Measurements from ENCODE around the gene ZNF664. TPM values are rescaled to one million over a fixed set of nuclear protein-coding genes. Genes with fewer than 3 reads are reported as not detected.

The ZNF664 gene
- total RNA-seq, 1 donor from 2014 or later: 198 TPM

DNA sequence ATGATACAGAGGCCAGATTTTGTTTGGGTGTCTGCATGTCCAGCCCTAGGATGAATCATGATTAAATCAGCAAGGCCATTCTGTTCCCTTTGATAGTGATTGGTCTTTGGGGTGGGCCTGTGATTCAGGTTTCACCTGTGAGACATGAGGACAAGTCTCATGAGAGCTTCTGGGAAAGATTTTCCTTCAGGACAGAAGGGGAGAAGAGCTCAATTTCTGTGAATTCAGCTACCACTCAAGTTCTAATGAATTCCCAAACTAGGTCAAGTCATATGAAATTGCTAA lies 73.4 kb downstream of the ZNF664 start:
- Mint-ChIP-seq H3K9me3 (ENCODE audit: low read depth) (peaks cover 26% of the 10 kb centered on the region), H3K4me3 (ENCODE audit: low read depth) (no peak overlapping the region), H3K27me3 (no peaks in the 10 kb centered on the region), H3K4me1 (ENCODE audit: low read depth) (no peaks in the 10 kb centered on the region), H3K27ac (no peak overlapping the region), H3K36me3 (ENCODE audit: insufficient read depth) (peaks cover 24% of the 10 kb centered on the region)
- TF ChIP-seq, protein P1, sequence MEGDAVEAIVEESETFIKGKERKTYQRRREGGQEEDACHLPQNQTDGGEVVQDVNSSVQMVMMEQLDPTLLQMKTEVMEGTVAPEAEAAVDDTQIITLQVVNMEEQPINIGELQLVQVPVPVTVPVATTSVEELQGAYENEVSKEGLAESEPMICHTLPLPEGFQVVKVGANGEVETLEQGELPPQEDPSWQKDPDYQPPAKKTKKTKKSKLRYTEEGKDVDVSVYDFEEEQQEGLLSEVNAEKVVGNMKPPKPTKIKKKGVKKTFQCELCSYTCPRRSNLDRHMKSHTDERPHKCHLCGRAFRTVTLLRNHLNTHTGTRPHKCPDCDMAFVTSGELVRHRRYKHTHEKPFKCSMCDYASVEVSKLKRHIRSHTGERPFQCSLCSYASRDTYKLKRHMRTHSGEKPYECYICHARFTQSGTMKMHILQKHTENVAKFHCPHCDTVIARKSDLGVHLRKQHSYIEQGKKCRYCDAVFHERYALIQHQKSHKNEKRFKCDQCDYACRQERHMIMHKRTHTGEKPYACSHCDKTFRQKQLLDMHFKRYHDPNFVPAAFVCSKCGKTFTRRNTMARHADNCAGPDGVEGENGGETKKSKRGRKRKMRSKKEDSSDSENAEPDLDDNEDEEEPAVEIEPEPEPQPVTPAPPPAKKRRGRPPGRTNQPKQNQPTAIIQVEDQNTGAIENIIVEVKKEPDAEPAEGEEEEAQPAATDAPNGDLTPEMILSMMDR (IDR thresholded peaks at IDR 0.05; ENCODE audit: unreplicated experiment): no peak
- no peak for DNase-seq (ENCODE audit: low spot score, unreplicated experiment)

- H3K4me1 Mint-ChIP-seq (ENCODE audit: low read depth): no peaks in the 10 kb centered on the region
- H3K9me3 Mint-ChIP-seq (ENCODE audit: low read depth): peaks cover 26% of the 10 kb centered on the region
- H3K36me3 Mint-ChIP-seq (ENCODE audit: insufficient read depth): peaks cover 24% of the 10 kb centered on the region
- DNase-seq (ENCODE audit: low spot score, unreplicated experiment): no peak
- TF ChIP-seq, protein P1 (IDR thresholded peaks at IDR 0.05; ENCODE audit: unreplicated experiment): no peak
- H3K27ac Mint-ChIP-seq: no peak overlapping the region
- no peak overlapping the region for H3K4me3 Mint-ChIP-seq (ENCODE audit: low read depth)
- H3K27me3 Mint-ChIP-seq: no peaks in the 10 kb centered on the region
Observed at GRCh38 chr12:124047045-124047566, 74.1 kb downstream of the ZNF664 start.

DNA sequence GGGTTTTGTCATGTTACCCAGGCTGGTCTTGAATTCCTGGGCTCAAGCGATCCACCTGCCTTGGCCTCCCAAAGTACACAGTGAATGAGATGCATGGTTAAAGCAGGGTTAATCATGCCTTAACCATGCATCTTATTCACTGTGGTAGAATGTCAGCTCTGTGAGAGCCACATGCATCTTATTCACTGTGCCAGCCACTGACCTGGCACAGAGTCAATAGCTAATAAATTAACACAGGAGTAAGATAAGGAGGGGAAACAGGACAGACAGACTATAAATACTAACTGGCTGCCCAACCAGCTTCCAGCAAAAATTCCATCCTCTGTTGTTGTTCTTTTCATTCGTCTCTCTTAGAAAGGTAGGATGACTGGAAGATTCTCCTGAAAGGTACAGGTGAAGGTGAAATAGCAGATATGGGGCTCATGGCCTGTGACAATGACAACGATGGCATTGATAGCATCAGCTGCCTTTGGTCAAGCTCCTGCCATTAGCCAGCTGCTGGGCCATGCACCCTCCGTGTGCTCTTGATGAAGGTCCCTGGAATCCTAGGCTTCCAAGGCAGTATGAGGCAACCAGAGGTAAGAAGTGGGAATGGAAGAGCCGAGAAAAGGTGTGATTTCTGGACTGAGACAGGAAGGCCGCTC lies 76.6 kb downstream of the ZNF664 start:
- no peak overlapping the region for H3K4me3 Mint-ChIP-seq (ENCODE audit: low read depth)
- no peak for DNase-seq (ENCODE audit: low spot score, unreplicated experiment)
- peaks cover 24% of the 10 kb centered on the region for H3K36me3 Mint-ChIP-seq (ENCODE audit: insufficient read depth)
- peaks cover 4% of the 10 kb centered on the region for H3K4me1 Mint-ChIP-seq (ENCODE audit: low read depth)
- peaks cover 26% of the 10 kb centered on the region for H3K9me3 Mint-ChIP-seq (ENCODE audit: low read depth)
- TF ChIP-seq, protein P1 (IDR thresholded peaks at IDR 0.05; ENCODE audit: unreplicated experiment): no peak
- H3K27me3 Mint-ChIP-seq: no peaks in the 10 kb centered on the region
- H3K27ac Mint-ChIP-seq: no peak overlapping the region

- peak overlapping the region; percentile 76 for H3K27ac Mint-ChIP-seq
- peaks cover 3% of the 10 kb centered on the region for H3K36me3 Mint-ChIP-seq (ENCODE audit: insufficient read depth)
- no peak for DNase-seq (ENCODE audit: low spot score, unreplicated experiment)
- TF ChIP-seq, protein P1 (IDR thresholded peaks at IDR 0.05; ENCODE audit: unreplicated experiment): peak; percentile 66
- H3K9me3 Mint-ChIP-seq (ENCODE audit: low read depth): peaks cover 6% of the 10 kb centered on the region
- H3K4me1 Mint-ChIP-seq (ENCODE audit: low read depth): peaks cover 5% of the 10 kb centered on the region
- H3K27me3 Mint-ChIP-seq: no peaks in the 10 kb centered on the region
- H3K4me3 Mint-ChIP-seq (ENCODE audit: low read depth): no peak overlapping the region
Observed at GRCh38 chr12:124053851-124054250, 80.8 kb downstream of the ZNF664 start.

DNA sequence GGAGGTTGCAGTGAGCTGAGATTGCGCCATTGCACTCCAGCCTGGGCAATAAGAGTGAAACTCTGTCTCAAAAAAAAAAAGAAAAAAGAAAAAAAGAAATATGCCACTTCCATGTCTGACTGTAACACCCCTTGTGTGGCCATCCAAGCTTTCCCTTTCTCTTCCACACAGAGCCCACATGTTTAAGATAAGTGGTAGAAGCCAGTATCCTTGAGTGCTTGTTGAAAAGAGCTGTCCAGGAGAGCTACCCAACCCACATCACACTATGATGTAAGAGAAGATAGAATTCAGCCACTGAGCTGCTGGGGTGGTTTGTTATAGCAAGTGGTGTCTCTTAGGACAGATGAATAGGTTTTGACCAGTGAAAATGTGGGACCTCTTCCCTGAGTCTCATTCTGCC lies 82.1 kb downstream of the ZNF664 start:
- TF ChIP-seq, protein P1 (IDR thresholded peaks at IDR 0.05; ENCODE audit: unreplicated experiment): no peak
- no peaks in the 10 kb centered on the region for H3K36me3 Mint-ChIP-seq (ENCODE audit: insufficient read depth)
- no peaks in the 10 kb centered on the region for H3K9me3 Mint-ChIP-seq (ENCODE audit: low read depth)
- DNase-seq (ENCODE audit: low spot score, unreplicated experiment): no peak
- peaks cover 5% of the 10 kb centered on the region for H3K4me1 Mint-ChIP-seq (ENCODE audit: low read depth)
- H3K4me3 Mint-ChIP-seq (ENCODE audit: low read depth): no peak overlapping the region
- H3K27me3 Mint-ChIP-seq: no peaks in the 10 kb centered on the region
- H3K27ac Mint-ChIP-seq: no peak overlapping the region
